GM21381 (cell line): ENCODE data around the gene ERCC8.
"Not testable (repeated sequence)": the region's sequence is repeated elsewhere in the genome, so short reads cannot be mapped to it uniquely, and the experiment has no call there.

Experiments
- ATAC-seq: cut with Tn5 transposase; IDR thresholded peaks from one replicate; pipeline ENCODE4 v1.9.1; 2021; ENCODE audit warnings: mild to moderate bottlenecking, moderate library complexity; ENCODE audit not compliant: unreplicated experiment

ERCC8 gene

GRCh38 chr5:60944904-60945812, at the start of gene ERCC8, which contains the start of gene NDUFAF2:
ERCC8 (minus strand) TSS chr5:60945070; CDS start chr5:60945008, 62 bp downstream.
NDUFAF2 (plus strand) TSS chr5:60945205; CDS start chr5:60945256, 51 bp downstream.
- peak; percentile 100 for ATAC-seq

GRCh38 chr5:60993875-60994571, 49.2 kb upstream of the ERCC8 start:
- ATAC-seq, result no peak

- ATAC-seq, result no peak
Observed at GRCh38 chr5:60993425-60993824, 48.6 kb upstream of the ERCC8 start.

GRCh38 chr5:60992871-60993270, 48.0 kb upstream of the ERCC8 start:
- ATAC-seq, result no peak

GRCh38 chr5:60989790-60990189, 44.9 kb upstream of the ERCC8 start:
- no peak for ATAC-seq

GRCh38 chr5:60982127-60982526, 37.3 kb upstream of the ERCC8 start:
- ATAC-seq, result not testable (repeated sequence)

GRCh38 chr5:60980511-60980910, 35.6 kb upstream of the ERCC8 start:
- ATAC-seq, result no peak

GRCh38 chr5:60978968-60979367, 34.1 kb upstream of the ERCC8 start:
- ATAC-seq, result no peak

- no peak for ATAC-seq
Observed at GRCh38 chr5:60977956-60978737, 33.3 kb upstream of the ERCC8 start.

- ATAC-seq, result no peak
Observed at GRCh38 chr5:60972231-60972630, 27.4 kb upstream of the ERCC8 start.

- ATAC-seq, result no peak
Observed at GRCh38 chr5:60961685-60962084, 16.8 kb upstream of the ERCC8 start.

GRCh38 chr5:60960591-60960990, 15.7 kb upstream of the ERCC8 start:
- no peak for ATAC-seq

GRCh38 chr5:60959156-60959555, 14.3 kb upstream of the ERCC8 start:
- ATAC-seq, result no peak

- no peak for ATAC-seq
Observed at GRCh38 chr5:60958712-60959111, 13.8 kb upstream of the ERCC8 start.

GRCh38 chr5:60958088-60958487, 13.2 kb upstream of the ERCC8 start:
- ATAC-seq, result no peak

GRCh38 chr5:60955239-60955638, 10.4 kb upstream of the ERCC8 start:
- ATAC-seq, result no peak

- ATAC-seq, result no peak
Observed at GRCh38 chr5:60948738-60949137, 3.9 kb upstream of the ERCC8 start.

GRCh38 chr5:60945813-60946187, 930 bp upstream of the ERCC8 start:
- ATAC-seq, result peak; percentile 10

GRCh38 chr5:60943624-60944023, 1.2 kb downstream of the ERCC8 start:
- ATAC-seq, result no peak

- no peak for ATAC-seq
Observed at GRCh38 chr5:60929024-60929423, 15.8 kb downstream of the ERCC8 start.

GRCh38 chr5:60927450-60927849, 17.4 kb downstream of the ERCC8 start:
- ATAC-seq, result no peak
